HL-60 (cell line): ENCODE data around the gene TNRC18.

Source experiments
- DNase-seq, 2 experiments: peaks; one replicate each; pipeline ENCODE4 v3.0.0-alpha.2; 2010 to 2020; ENCODE audit warnings: low read depth in 1 of 2, low spot score in 1 of 2
- H3K27ac ChIP-seq: fragments of 250-450 bp; sonication (Bioruptor Pico); replicated peaks from 2 replicates; pipeline ENCODE4 v1.5.1; 2020; ENCODE audit warnings: mild to moderate bottlenecking, moderate library complexity
- H3K27me3 ChIP-seq: fragments of 250-450 bp; sonication (Bioruptor Pico); 2 replicates; pipeline ENCODE4 v1.5.1; 2021; ENCODE audit warnings: mild to moderate bottlenecking, moderate library complexity; ENCODE audit not compliant: insufficient read depth, poor library complexity, severe bottlenecking
- H3K4me3 ChIP-seq: replicated peaks from 2 replicates; pipeline ENCODE4 v1.5.1; 2011; ENCODE audit warnings: mild to moderate bottlenecking, control low read depth, low read length; ENCODE audit not compliant: insufficient read depth
- CTCF ChIP-seq: IDR thresholded peaks from one replicate; pipeline ENCODE4 v1.5.1; 2011; ENCODE audit warnings: low read length, control low read depth, inconsistent platforms; ENCODE audit not compliant: insufficient read depth
- GABPA ChIP-seq: IDR thresholded peaks from 2 replicates; pipeline ENCODE4 v1.6.1; 2012; ENCODE audit warnings: low read depth
- POLR2AphosphoS5 ChIP-seq: IDR thresholded peaks from 2 replicates; pipeline ENCODE4 v1.6.1; 2012; ENCODE audit warnings: low read depth
- REST ChIP-seq: IDR thresholded peaks from 2 replicates; pipeline ENCODE4 v1.6.1; 2012; ENCODE audit warnings: low read depth; ENCODE audit not compliant: insufficient replicate concordance
- SPI1 ChIP-seq: IDR thresholded peaks from 2 replicates; pipeline ENCODE4 v1.6.1; 2012; ENCODE audit warnings: low read depth, mild to moderate bottlenecking, borderline replicate concordance

The TNRC18 gene

DNA sequence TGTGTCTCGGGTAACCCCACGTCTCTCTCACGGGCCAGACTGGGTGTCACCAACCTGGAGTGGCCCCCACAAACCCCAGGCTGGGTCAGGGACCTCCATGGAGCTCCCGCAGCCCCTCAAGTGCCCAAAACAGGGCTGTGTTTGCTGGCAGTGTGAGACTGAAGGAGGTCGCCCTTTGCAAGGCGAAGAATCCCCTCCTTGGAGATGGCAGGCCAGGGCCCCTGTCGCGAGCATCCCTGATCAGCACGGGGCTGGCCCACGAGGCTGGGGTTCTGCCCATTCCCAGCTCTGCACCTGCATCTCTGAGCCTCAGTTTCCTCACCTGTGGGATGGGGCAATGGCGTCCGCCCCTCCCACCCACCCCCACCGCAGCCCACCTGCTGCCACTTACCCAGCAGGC is 78.5 kb downstream of the TNRC18 start:
- TF ChIP-seq SPI1 (no peak), CTCF (no peak), REST (no peak), POLR2AphosphoS5 (no peak), GABPA (no peak)
- H3K4me3 ChIP-seq: no peak overlapping the region
- DNase-seq: no peak
- H3K27ac ChIP-seq: no peak overlapping the region
- no peaks in the 10 kb centered on the region for H3K27me3 ChIP-seq

GRCh38 chr7:5344342-5344741 is 79.3 kb downstream of the TNRC18 start:
- no peak overlapping the region for H3K27ac ChIP-seq
- TF ChIP-seq GABPA (no peak), CTCF (no peak), SPI1 (no peak)
- no peaks in the 10 kb centered on the region for H3K27me3 ChIP-seq
- H3K4me3 ChIP-seq: no peak overlapping the region
- DNase-seq: no peak

DNA sequence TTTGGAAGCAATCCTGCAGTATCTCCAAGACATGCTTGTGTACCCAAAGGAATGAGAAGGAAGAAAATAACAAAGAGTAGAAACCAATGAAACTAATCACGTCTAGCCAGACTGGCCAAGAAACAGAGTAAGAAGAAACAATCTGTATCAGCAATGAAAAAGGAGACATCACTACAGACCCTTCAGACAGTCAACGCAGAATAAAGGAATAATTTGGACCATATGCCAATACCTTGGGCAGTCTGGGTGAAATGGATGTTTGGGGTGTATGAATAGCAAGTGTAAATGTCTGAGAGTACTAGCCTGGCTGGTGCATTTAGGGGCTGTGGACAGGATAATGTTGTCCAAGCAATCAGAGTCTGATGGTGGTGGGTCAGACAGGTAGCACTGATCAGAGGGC is 79.8 kb downstream of the TNRC18 start:
- no peak overlapping the region for H3K27ac ChIP-seq
- H3K27me3 ChIP-seq: no peaks in the 10 kb centered on the region
- DNase-seq: no peak
- H3K4me3 ChIP-seq: no peak overlapping the region
- TF ChIP-seq REST (no peak), CTCF (no peak), SPI1 (no peak), POLR2AphosphoS5 (no peak), GABPA (no peak)

DNA sequence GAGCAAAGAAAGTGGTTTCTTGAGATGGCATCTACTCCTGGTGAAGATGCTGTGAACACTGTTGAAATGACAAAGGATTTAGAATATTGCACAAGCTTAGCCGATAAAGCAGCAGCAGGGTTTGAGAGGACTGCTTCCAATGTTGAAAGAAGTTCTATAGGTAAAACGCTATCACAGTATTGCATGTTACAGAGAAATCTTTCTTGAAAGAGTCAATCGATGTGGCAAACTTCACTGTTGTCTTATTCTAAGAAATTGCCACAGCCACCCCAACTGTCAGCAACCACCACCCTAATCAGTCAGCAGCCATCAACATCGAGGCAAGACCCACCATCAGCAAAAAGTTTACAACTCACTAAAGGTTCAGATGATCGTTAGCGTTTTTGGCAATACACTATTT is 81.0 kb downstream of the TNRC18 start:
- Histone ChIP-seq H3K27ac (no peak overlapping the region), H3K27me3 (no peaks in the 10 kb centered on the region), H3K4me3 (no peak overlapping the region)
- no peak for DNase-seq
- TF ChIP-seq POLR2AphosphoS5: no peak
- TF ChIP-seq REST: no peak
- TF ChIP-seq SPI1: no peak
- no peak for TF ChIP-seq CTCF
- TF ChIP-seq GABPA: no peak
